ENCODE results near the gene ZFR.
"Not testable (repeated sequence)": the region's sequence is repeated elsewhere in the genome, so short reads cannot be mapped to it uniquely, and the experiment has no call there.

Gene ZFR

DNA sequence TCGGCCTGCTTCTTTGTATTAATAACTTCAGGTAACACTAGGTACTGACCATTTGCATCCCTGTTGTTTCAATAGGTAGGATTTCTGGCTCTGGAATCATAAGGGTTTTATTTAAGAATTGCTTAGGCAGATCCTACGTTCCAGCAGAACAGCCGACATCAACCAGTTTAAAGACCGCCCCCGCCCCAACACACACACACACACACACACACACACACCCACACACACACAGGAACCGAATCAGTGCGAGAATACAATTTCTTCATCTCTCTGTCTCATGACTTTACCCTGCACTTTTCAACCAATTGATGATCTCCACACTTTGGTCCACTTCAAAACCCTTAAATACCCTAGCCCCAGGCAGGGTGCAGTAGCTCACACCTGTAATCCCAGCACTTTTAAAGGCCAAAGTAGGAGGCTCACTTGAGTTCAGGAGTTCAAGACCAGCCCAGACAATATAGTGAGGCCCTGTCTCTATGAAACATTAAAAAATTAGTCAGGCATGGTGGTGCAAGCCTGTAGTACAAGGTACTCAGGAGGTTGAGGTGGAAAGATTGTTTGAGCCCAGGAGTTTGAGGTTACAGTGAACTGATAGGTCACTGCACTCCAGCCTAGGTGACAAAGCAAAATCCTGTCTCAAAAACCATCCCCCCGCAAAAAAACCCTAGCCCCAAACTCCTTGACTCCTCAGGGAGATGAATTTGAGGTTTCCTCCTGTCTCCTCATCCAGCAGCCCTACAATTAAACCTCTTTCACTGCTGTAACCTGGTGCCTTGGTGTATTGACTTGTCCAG lies 129.1 kb downstream of the ZFR start:
- no peak for DNase-seq

DNA sequence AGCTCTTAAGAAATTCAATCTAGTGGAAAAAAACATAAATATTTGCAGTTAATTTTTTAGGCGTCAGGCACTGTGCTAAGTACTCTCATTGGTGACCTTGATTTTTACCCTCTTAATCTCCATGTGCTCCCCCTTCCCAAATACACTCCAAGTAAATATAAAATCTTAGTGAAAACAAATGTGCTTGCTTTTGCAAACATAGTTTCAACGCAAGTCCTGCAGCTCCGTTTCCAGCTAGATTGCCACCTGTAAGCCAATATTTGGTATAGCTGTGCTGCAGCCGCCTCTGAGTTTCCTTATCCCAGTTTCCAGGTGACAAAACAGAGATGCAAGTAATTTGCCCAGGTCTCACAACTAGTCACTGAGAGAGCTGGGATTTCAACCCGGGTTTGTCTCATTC lies 129.9 kb downstream of the ZFR start:
- DNase-seq = no peak

DNA sequence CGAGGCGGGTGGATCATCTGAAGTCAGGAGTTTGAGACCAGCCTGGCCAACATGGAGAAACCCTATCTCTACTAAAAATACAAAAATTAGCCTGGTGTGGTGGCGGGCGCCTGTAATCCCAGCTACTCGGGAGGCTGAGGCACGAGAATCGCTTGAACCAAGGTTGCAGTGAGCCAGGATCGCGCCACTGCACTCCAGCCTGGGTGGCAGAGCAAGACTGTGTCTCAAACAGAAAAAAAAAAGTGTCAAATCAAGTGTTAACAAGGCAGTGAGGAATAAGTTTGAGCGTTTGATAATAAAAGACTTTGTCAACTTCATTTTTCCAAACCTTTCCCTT lies 130.4 kb downstream of the ZFR start:
- not testable (repeated sequence) for DNase-seq

- peak; percentile 96 to 99 for DNase-seq
These were observed 131.8 kb downstream of the ZFR start, which contains the start of gene MTMR12 for GRCh38 chr5:32312595-32313332. Gene MTMR12, minus strand, starts transcription at chr5:32312939. Its CDS starts 101 bp downstream, at chr5:32312838.

DNA sequence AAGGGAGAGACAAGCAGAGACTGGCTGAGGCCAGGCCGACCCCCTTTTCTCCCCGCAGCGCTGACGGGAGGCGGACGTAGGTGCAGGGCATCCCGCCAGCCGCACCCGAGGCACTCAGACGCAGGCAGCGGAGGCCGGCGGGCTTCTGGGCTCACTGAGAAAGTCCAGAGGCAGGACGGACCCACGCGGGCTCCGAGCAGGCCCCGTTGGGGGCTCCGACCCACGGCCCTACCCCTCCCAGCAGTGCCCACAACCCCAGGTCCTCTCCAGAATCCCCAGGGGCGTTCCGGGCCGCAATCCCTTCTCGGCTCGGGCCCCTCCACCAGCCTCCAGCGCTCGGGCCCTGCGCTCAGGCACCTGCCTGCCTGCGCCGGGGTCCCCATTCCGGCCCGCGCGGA lies 132.3 kb downstream of the ZFR start:
- DNase-seq = no peak

DNA sequence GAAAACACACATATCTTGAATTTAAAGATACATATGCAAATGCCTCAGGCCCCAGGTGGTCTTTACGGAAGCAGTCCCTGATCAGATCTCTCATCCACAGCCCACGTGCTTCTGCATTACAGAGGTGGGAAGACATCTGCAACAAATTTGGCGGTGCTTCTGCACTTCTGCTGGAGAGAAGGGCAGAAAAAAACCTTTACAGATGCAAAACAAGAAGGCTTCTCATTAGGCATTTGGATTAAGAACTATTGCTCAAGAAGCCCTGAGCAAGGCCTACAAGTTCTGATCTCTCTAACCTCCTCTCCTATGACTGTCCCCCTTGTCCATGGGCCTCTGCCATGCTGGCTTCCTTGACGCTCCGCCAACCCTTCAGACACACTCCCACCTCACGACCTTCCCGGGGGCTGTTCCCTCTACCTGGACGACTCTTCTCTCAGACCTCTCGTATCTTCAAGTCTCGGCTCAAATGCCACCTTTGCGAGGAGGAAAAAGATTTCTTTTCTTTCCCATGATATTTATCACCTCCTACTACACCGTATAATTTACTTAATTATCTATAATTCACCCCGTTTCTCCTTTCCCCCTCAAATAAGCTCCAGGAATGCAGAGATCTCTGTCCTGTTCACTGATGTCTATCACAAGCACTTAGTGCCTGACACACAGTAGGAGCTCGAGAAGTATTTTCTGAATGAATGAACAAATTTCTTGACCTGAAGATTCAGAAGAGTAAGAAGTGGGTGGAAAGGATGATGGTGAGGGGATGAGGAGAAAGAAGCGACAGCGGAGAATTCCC lies 132.9 kb downstream of the ZFR start:
- no peak for DNase-seq

DNA sequence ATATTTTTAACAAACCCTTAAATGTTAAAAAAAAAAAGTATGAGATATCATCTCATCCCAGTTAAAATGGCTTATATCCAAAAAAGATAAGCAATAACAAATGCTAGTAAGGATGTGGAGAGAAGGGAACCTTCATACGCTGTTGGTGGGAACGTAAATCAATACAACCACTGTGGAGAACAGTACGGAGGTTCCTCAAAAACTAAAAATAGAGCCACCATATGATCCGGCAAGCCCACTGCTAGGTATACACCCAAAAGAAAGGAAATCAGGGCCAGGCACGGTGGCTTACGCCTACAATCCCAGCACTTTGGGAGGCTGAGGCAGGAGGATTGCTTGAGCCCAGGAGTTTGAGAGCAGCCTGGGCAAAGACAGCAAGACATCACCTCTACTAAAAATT lies 134.8 kb downstream of the ZFR start:
- DNase-seq = no peak

DNA sequence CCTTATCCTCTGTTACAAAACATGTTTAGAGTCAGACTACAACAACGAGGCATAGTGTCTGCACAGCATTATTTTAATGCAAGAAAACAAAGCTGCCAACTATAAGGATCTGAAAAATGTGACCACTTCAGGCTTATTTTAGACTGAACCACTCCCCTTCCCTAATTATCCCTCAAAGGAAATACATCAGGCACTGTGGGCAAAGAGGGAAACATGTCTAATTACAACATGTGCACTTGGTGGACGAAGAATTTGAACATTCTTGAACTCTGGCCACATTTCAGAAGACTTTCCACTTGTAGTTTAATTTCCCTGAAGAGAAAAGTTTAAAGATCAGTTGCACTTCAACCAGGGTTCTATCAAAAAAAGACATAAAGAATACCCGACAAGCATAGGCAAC lies 135.6 kb downstream of the ZFR start:
- DNase-seq = no peak

DNA sequence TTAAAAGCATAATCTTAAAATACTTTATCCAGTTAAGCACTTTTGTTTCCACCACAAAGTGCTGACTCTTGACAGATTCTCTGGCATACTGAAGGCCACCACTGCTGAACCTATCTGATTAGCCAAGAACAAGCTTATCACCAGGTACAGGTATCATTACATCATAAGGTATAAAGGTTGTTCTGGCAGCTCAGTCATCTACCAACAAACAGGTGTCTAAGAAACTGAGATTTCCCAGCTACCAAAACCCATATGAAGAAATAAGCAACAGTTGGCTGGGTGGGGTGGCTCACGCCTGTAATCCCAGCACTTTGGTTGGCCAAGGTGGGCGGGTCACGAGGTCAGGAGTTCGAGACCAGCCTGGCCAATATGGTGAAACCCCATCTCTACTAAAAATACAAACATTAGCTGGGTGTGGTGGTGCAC lies 136.8 kb downstream of the ZFR start:
- no peak for DNase-seq

GRCh38 chr5:32304622-32305021 lies 139.9 kb downstream of the ZFR start:
- no peak for DNase-seq
